ENCODE measurements around the gene SARM1. TPM values are rescaled to one million over a fixed set of nuclear protein-coding genes. Genes with fewer than 3 reads are reported as not detected.

Gene SARM1
- total and polyA plus RNA-seq, 2 of the 8 experiments (the other 6 are each of a cell fraction or from before 2014, with no cell fraction given), result 5.8 to 9.2 TPM

- TF ChIP-seq RAD21 (IDR thresholded peaks at IDR 0.05 in 1 of 2, conservative IDR thresholded peaks at IDR 0.05 in 1 of 2; ENCODE audit: low read depth in 2 of 2, low read length in 2 of 2), result no peak
- peak; percentile 98 for TF ChIP-seq KDM4A (IDR thresholded peaks at IDR 0.05; ENCODE audit: low read depth, low read length, severe bottlenecking)
- no peak for TF ChIP-seq CEBPB (IDR thresholded peaks at IDR 0.05; ENCODE audit: low read depth, low read length)
- TF ChIP-seq CREB1 (IDR thresholded peaks at IDR 0.05), result peak; percentile 69
- TF ChIP-seq, protein P1, sequence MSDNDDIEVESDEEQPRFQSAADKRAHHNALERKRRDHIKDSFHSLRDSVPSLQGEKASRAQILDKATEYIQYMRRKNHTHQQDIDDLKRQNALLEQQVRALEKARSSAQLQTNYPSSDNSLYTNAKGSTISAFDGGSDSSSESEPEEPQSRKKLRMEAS (IDR thresholded peaks at IDR 0.05), result peak; percentile 15; the same call in 1 of the 2 replicates
- TF ChIP-seq CBX8 (IDR thresholded peaks at IDR 0.05; ENCODE audit: borderline replicate concordance, low read depth, low read length), result no peak
Observed at GRCh38 chr17:28384281-28385036, 13.0 kb downstream of the SARM1 start (continued).

All from H1 (cell line).